GM21515 (cell line): ENCODE measurements around the gene SPDYE2.
"Not testable (repeated sequence)": the region's sequence is repeated elsewhere in the genome, so short reads cannot be mapped to it uniquely, and the experiment has no call there.

Source experiments
- ATAC-seq: cut with Tn5 transposase; IDR thresholded peaks from one replicate; pipeline ENCODE4 v1.9.1; 2021; ENCODE audit not compliant: unreplicated experiment

Gene SPDYE2

GRCh38 chr7:102602317-102602716 lies 51.3 kb downstream of the SPDYE2 start:
- ATAC-seq = not testable (repeated sequence)

GRCh38 chr7:102604431-102605145 lies 53.6 kb downstream of the SPDYE2 start:
- not testable (repeated sequence) for ATAC-seq

DNA sequence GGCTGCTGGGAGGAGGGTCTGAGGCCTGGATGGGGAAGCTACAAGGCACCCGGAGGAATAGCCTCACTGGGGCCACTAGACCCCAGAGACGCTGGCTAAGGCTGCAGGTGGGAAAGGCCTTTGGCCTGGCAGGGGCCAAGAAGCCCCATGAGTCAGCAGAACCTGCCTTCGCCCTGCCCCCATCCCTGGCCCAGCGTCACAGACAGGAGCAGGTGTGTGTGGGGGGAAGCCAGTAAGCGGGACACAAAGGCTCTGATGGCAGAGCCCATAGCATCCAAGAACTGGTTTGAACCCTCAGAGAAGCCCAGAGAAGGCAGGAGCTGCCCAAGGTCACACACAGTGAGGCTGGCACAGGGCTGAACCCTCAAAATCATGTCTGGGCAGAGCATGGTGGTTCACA lies 55.8 kb downstream of the SPDYE2 start:
- ATAC-seq = not testable (repeated sequence)

DNA sequence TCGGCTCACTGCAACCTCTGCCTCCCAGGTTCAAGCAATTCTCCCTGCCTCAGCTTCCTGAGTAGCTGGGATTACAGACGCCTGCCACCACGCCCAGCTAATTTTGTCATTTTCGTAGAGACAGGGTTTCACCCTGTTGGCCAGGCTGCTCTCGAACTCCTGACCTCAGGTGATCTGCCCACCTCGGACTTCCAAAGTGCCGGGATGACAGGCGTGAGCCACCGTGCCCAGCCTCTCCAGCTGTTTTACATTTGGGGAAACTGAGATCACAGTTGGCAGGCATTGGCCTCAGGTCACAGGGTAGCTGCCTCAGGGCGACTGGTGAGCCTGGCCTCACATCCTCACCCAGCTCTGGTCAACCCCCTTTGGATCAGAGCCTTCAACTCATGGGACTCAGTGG lies 58.7 kb downstream of the SPDYE2 start:
- not testable (repeated sequence) for ATAC-seq

GRCh38 chr7:102610441-102610840 lies 59.4 kb downstream of the SPDYE2 start:
- ATAC-seq = not testable (repeated sequence)

DNA sequence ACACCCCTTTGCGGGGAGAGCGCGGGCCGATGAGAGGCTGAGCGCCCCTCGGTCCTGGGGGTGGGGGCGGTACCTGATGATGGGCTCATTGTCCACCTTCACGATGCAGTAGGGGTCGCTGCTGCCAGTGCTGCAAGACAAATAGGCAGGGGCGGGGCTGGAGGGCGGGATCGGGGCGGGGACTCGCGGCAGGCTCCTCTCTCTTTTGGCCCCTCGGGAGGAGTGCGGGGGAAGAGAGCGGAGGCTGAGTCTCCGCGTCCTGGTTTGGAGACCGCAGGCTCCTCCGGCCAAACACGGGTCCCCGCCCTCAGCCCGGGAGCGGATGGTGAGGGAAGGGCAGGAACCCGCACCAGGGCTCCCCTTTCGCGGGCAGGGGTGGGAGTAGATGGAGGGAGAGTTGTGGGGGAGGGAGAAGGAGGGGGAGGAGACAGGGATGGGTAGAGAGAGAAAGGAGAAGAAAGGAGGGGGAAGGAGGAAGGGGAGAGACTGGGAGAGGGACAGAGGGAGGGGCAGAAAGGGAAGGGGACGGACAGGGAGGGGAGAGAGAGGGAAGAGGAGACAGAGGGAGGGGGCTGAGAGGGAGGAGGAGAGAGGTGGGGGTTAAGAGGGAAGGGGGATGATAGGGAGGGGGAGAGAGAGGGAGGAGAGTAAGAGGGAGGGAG lies 60.1 kb downstream of the SPDYE2 start:
- ATAC-seq = not testable (repeated sequence)

DNA sequence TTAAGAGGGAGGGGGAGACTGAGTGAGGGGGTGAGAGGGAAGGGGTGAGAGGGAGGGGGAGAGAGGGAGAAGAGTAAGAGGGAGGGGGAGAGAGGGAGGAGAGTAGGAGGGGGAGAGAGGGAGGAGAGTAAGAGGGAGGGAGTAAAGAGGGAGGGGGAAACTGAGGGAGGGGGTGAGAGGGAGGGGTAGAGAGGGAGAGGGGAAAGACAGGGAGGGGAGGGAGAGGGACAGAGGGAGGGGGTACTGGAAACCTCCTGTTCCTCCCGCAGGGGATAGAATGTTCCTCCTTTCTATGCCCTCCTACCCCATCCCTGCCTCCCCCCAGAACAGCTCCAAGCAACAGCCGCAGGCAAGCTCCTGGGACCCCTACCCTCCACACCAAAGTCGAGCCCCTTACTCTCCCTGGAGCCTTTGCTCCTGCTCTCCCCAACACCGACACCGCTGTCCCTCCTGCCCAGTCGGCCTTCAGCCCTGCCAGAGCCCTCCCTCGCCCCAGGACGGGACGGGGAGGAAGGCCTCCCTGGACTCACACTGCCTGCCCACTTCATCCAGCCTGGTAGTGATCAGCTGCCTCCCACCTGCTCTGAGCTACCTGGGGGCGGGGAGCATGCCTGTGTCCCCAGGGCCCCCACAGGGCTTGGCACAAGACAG lies 60.8 kb downstream of the SPDYE2 start:
- ATAC-seq = not testable (repeated sequence)
